B cell (primary cell): ENCODE results near the gene CDK13. TPM values are rescaled to one million over a fixed set of nuclear protein-coding genes. Genes with fewer than 3 reads are reported as not detected.

Experiments
- ATAC-seq: fragments of 200-7000 bp; cut with Tn5 transposase; one replicate; pipeline ENCODE4 v1.10.0; 2021; ENCODE audit warnings: low read depth, mild to moderate bottlenecking, moderate number of reproducible peaks, moderate library complexity
- CTCF ChIA-PET: fragments of 350-600 bp; sonication (Branson Sonifier 250); formaldehyde crosslinking; loops from one replicate; lab custom pipeline; 2021; ENCODE audit warnings: antibody characterized with exemption, inconsistent platforms; lab: Charles Lee
- POLR2A ChIA-PET: fragments of 350-600 bp; sonication (Branson Sonifier 250); formaldehyde crosslinking; loops from one replicate; lab custom pipeline; 2021; ENCODE audit warnings: antibody characterized with exemption; lab: Charles Lee
- DNase-seq: peaks from one replicate; pipeline ENCODE4 v3.0.0; 2013
- H2AFZ ChIP-seq: 2 replicates; pipeline ENCODE4 v1.6.1; 2012; ENCODE audit warnings: mild to moderate bottlenecking, low read depth, low read length; ENCODE audit not compliant: insufficient read depth, poor library complexity, severe bottlenecking
- H3K27ac ChIP-seq, 2 donors: 1 replicate in 1 of 2; 2 replicates in 1 of 2; pipeline ENCODE4 v1.5.1; 2012 to 2013; ENCODE audit warnings: low read length in 2 of 2, mild to moderate bottlenecking in 2 of 2, moderate library complexity in 1 of 2
- H3K27me3 ChIP-seq, 4 experiments: fragments of 200-600 bp in 1 of 4; sonication (generic) in 1 of 4; replicated peaks in 1 of 4; 1 replicate in 2 of 4; 2 replicates in 2 of 4; pipeline versions ENCODE4 v1.6.1 to v1.7.0; 2013 to 2016; ENCODE audit warnings: low read length in 3 of 4, mild to moderate bottlenecking in 2 of 4, mixed read lengths in 1 of 4, moderate library complexity in 1 of 4; ENCODE audit not compliant: insufficient read depth in 4 of 4, control insufficient read depth in 3 of 4; ENCODE audit errors: control extremely low read depth in 1 of 4
- H3K36me3 ChIP-seq, 2 experiments: replicated peaks in 1 of 2; 1 replicate in 1 of 2; 2 replicates in 1 of 2; pipeline versions ENCODE4 v1.6.1 to v1.7.1; 2013; ENCODE audit warnings: low read length in 1 of 2; ENCODE audit not compliant: insufficient read depth in 2 of 2, control insufficient read depth in 1 of 2; ENCODE audit errors: control extremely low read depth in 1 of 2, extremely low read depth in 1 of 2
- H3K4me1 ChIP-seq, 2 donors: fragments of 200-600 bp in 1 of 2; sonication (generic) in 1 of 2; 1 replicate in 1 of 2; 2 replicates in 1 of 2; pipeline versions ENCODE4 v1.5.1 to v1.6.1; 2013 to 2017; ENCODE audit warnings: low read length in 2 of 2; ENCODE audit not compliant: control insufficient read depth in 2 of 2, insufficient read depth in 2 of 2
- H3K4me2 ChIP-seq: replicated peaks from 2 replicates; pipeline ENCODE3; 2012; ENCODE audit warnings: mild to moderate bottlenecking, low read depth, low read length; ENCODE audit not compliant: poor library complexity, severe bottlenecking
- H3K4me3 ChIP-seq, 5 experiments: fragments of 200-600 bp in 1 of 5; sonication (generic) in 1 of 5; 1 replicate in 3 of 5; 2 replicates in 2 of 5; pipeline versions ENCODE4 v1.5.1 to v1.7.0; 2011 to 2016; ENCODE audit warnings: low read length in 4 of 5, mild to moderate bottlenecking in 4 of 5, low read depth in 2 of 5, control low read depth in 1 of 5, moderate library complexity in 1 of 5; ENCODE audit not compliant: insufficient read depth in 1 of 5; ENCODE audit errors: control extremely low read depth in 1 of 5, extremely low read depth in 1 of 5
- H3K79me2 ChIP-seq: fragments of 200-600 bp; sonication (generic); one replicate; pipeline ENCODE4 v1.6.0; 2016; ENCODE audit warnings: low read length; ENCODE audit not compliant: control insufficient read depth, insufficient read depth
- H3K9ac ChIP-seq: fragments of 200-600 bp; sonication (generic); 2 replicates; pipeline ENCODE4 v1.6.1; 2017; ENCODE audit warnings: mild to moderate bottlenecking, low read length, moderate library complexity
- H3K9me3 ChIP-seq, 3 donors: one replicate each; pipeline versions ENCODE4 v1.6.1 to v1.7.1; 2013; ENCODE audit warnings: low read length in 2 of 3; ENCODE audit not compliant: control insufficient read depth in 2 of 3, insufficient read depth in 1 of 3; ENCODE audit errors: control extremely low read depth in 1 of 3
- H4K20me1 ChIP-seq: 2 replicates; pipeline ENCODE4 v1.6.0; 2012; ENCODE audit warnings: mild to moderate bottlenecking, low read length; ENCODE audit not compliant: insufficient read depth, control insufficient read depth, poor library complexity, severe bottlenecking
- H3K27ac Mint-ChIP-seq: one replicate; pipeline ENCODE4 v1.8.0; 2021; ENCODE audit warnings: mixed read lengths
- H3K27me3 Mint-ChIP-seq: one replicate; pipeline ENCODE4 v1.8.0; 2021; ENCODE audit warnings: mixed read lengths
- H3K4me1 Mint-ChIP-seq: one replicate; pipeline ENCODE4 v1.8.0; 2021; ENCODE audit warnings: mixed read lengths
- H3K4me3 Mint-ChIP-seq: one replicate; pipeline ENCODE4 v1.8.0; 2021; ENCODE audit warnings: mixed read lengths
- H3K9me3 Mint-ChIP-seq: one replicate; pipeline ENCODE4 v1.8.0; 2022; ENCODE audit warnings: mixed read lengths; ENCODE audit not compliant: insufficient read depth
- CTCF ChIP-seq: fragments of 200-600 bp; IDR thresholded peaks from one replicate; pipeline ENCODE4 v1.8.0; 2022; ENCODE audit warnings: antibody characterized with exemption, mild to moderate bottlenecking
- EZH2 ChIP-seq: IDR thresholded peaks from 2 replicates; pipeline ENCODE4 v1.6.1; 2012; ENCODE audit warnings: borderline replicate concordance, low read depth, mild to moderate bottlenecking, moderate library complexity, low read length; ENCODE audit not compliant: insufficient read depth, poor library complexity, severe bottlenecking
- WGBS: methylation state at CpG from one replicate; pipeline ENCODE4 v1.1.5; 2013; ENCODE audit warnings: missing lambda C conversion rate; ENCODE audit not compliant: insufficient coverage; 5-methylcytosine and 5-hydroxymethylcytosine counted together
- intact Hi-C: fragments of 100-400 bp; cut with micrococcal nuclease; formaldehyde crosslinking; loops from one replicate; pipeline ENCODE4 v1.10.0; 2022
- polyA plus RNA-seq: library from polyadenylated mRNA; depleted of rRNA; stranded (reverse); fragments of >200 nt; gene quantifications from 2 replicates; pipeline ENCODE4 v1.2.3, GENCODE V29; 2012
- total RNA-seq, 2 donors: library from RNA; stranded (reverse); fragments of 120-200 nt in 1 of 2; gene quantifications; 1 replicate in 1 of 2; 2 replicates in 1 of 2; pipeline versions ENCODE4 v1.2.3 to v1.2.4, GENCODE V29; 2013 to 2022

Gene CDK13
- total and polyA plus RNA-seq, 2 donors (not counting 1 experiment from before 2014, with no cell fraction given), result 56.1 to 146 TPM

DNA sequence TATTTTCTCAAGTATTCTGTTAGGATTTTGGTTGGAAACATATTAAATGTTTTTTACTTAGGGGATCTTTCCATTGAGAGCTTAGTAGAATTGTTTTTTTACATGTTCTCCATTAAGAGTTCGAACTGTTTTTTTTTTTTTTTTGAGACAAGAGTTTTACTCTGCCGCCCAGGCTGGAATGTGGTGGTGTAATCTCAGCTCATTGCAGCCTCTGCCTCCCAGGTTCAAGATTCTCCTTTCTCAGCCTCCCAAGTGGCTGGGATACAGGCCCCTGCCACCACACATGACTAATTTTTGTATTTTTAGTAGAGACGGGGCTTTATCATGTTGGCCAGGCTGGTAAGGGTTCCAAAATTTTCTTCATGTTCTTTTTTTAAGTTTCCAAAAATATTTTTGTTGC is 151.1 kb downstream of the CDK13 start:
- no peak for TF ChIP-seq CTCF
- TF ChIP-seq EZH2, result no peak
- no CpG with 5 or more reads among the region's 3 CpGs for WGBS
- Histone ChIP-seq H3K27ac (no peak overlapping the region), H3K4me2 (no peak overlapping the region), H3K79me2 (no peaks in the 10 kb centered on the region), H4K20me1 (no peaks in the 10 kb centered on the region), H3K4me3 (no peak overlapping the region), H3K27me3 (no peaks in the 10 kb centered on the region), H3K9me3 (no peaks in the 10 kb centered on the region), H3K36me3 (peaks cover 0 to 4% of the 10 kb centered on the region in 2 experiments), H2AFZ (no peak overlapping the region), H3K9ac (no peak overlapping the region), H3K4me1 (no peaks in the 10 kb centered on the region)
- ChIA-PET POLR2A (no interaction called here), CTCF (no interaction called here)
- H3K4me3 Mint-ChIP-seq, result no peak overlapping the region
- H3K27ac Mint-ChIP-seq, result no peak overlapping the region
- intact Hi-C loops, result no loop called here
- peaks cover under 1% of the 10 kb centered on the region for H3K4me1 Mint-ChIP-seq
- no peaks in the 10 kb centered on the region for H3K27me3 Mint-ChIP-seq
- ATAC-seq (no peak), DNase-seq (no peak)
- H3K9me3 Mint-ChIP-seq, result no peaks in the 10 kb centered on the region

DNA sequence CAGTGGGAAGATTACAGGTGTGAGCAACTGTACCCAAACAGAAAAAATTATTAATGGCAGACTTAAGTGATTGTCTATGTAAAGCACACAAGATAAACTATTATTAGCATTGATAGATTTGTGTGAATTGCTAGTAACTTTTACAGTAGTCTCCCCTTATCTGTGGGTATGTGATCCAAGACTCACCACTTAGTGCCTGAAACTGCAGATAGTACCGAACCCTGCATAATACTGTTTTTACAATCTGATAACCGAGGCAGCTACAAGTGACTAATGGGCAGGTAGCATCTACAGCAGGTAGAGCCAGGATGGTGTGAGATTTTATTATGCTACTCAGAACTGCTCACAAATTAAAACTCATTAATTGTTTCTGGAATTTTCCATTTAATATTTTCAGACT is 152.8 kb downstream of the CDK13 start:
- Histone ChIP-seq H3K79me2 (no peaks in the 10 kb centered on the region), H3K27ac (no peak overlapping the region), H3K9ac (no peak overlapping the region), H4K20me1 (no peaks in the 10 kb centered on the region), H2AFZ (no peak overlapping the region), H3K27me3 (no peaks in the 10 kb centered on the region), H3K4me2 (no peak overlapping the region), H3K36me3 (no peaks in the 10 kb centered on the region), H3K4me3 (no peak overlapping the region), H3K9me3 (no peaks in the 10 kb centered on the region), H3K4me1 (no peaks in the 10 kb centered on the region)
- ATAC-seq (no peak), DNase-seq (no peak)
- H3K9me3 Mint-ChIP-seq, result no peaks in the 10 kb centered on the region
- no peak for TF ChIP-seq CTCF
- H3K27me3 Mint-ChIP-seq, result no peaks in the 10 kb centered on the region
- H3K27ac Mint-ChIP-seq, result no peak overlapping the region
- POLR2A ChIA-PET, result no interaction called here
- intact Hi-C loops, result no loop called here
- 100% methylated on average over 1 of the region's 2 CpGs for WGBS
- no peak overlapping the region for H3K4me3 Mint-ChIP-seq
- CTCF ChIA-PET, result no interaction called here
- H3K4me1 Mint-ChIP-seq, result no peaks in the 10 kb centered on the region
